Measurements from ENCODE around the gene ZNF839. TPM values are rescaled to one million over a fixed set of nuclear protein-coding genes. Genes with fewer than 3 reads are reported as not detected.

ZNF839 gene
- total RNA-seq, 1 donor from 2014 or later: 16.9 TPM

GRCh38 chr14:102330806-102331205 is 11.3 kb downstream of the ZNF839 start:
- DNase-seq (ENCODE audit: low read depth): no peak
- H3K4me3 ChIP-seq (ENCODE audit: low read depth, low read length): no peak overlapping the region
- no peak for TF ChIP-seq CTCF (conservative IDR thresholded peaks at IDR 0.05; ENCODE audit: low read depth, low read length)

GRCh38 chr14:102333390-102333789 is 13.8 kb downstream of the ZNF839 start:
- no peak for DNase-seq (ENCODE audit: low read depth)
- H3K4me3 ChIP-seq (ENCODE audit: low read depth, low read length): no peak overlapping the region
- no peak for TF ChIP-seq CTCF (conservative IDR thresholded peaks at IDR 0.05; ENCODE audit: low read depth, low read length)

- no peak overlapping the region for H3K4me3 ChIP-seq (ENCODE audit: low read depth, low read length)
- no peak for DNase-seq (ENCODE audit: low read depth)
- no peak for TF ChIP-seq CTCF (conservative IDR thresholded peaks at IDR 0.05; ENCODE audit: low read depth, low read length)
Observed at GRCh38 chr14:102333795-102334705, 14.5 kb downstream of the ZNF839 start.

- H3K4me3 ChIP-seq (ENCODE audit: low read depth, low read length): no peak overlapping the region
- no peak for DNase-seq (ENCODE audit: low read depth)
- no peak for TF ChIP-seq CTCF (conservative IDR thresholded peaks at IDR 0.05; ENCODE audit: low read depth, low read length)
Observed at GRCh38 chr14:102335163-102335562, 15.6 kb downstream of the ZNF839 start.

- DNase-seq (ENCODE audit: low read depth): no peak
- TF ChIP-seq CTCF (conservative IDR thresholded peaks at IDR 0.05; ENCODE audit: low read depth, low read length): no peak
Observed at GRCh38 chr14:102338724-102339123, 19.2 kb downstream of the ZNF839 start.

GRCh38 chr14:102341566-102341965 is 22.0 kb downstream of the ZNF839 start:
- no peak overlapping the region for H3K4me3 ChIP-seq (ENCODE audit: low read depth, low read length)
- no peak for TF ChIP-seq CTCF (conservative IDR thresholded peaks at IDR 0.05; ENCODE audit: low read depth, low read length)
- no peak for DNase-seq (ENCODE audit: low read depth)

More at GRCh38 chr14:102338724-102339123, 19.2 kb downstream of the ZNF839 start:
- no peak overlapping the region for H3K4me3 ChIP-seq (ENCODE audit: low read depth, low read length)

GRCh38 chr14:102342238-102342637 is 22.7 kb downstream of the ZNF839 start:
- no peak for TF ChIP-seq CTCF (conservative IDR thresholded peaks at IDR 0.05; ENCODE audit: low read depth, low read length)
- H3K4me3 ChIP-seq (ENCODE audit: low read depth, low read length): no peak overlapping the region
- no peak for DNase-seq (ENCODE audit: low read depth)
